HepG2 (cell line): ENCODE results near the gene CYLD. TPM values are rescaled to one million over a fixed set of nuclear protein-coding genes. Genes with fewer than 3 reads are reported as not detected.

Source experiments
- ATAC-seq: fragments of 200-7000 bp; cut with Tn5 transposase; 3 replicates; pipeline ENCODE4 v1.9.1; 2020; ENCODE audit warnings: mild to moderate bottlenecking, moderate library complexity
- BruUV-seq: library from RNA; stranded (reverse); fragments of 400-500 nt; replicated peaks from 2 replicates; lab custom pipeline; 2021; lab: Mats Ljungman, UMichigan
- CTCF ChIA-PET: fragments of 300-600 bp; formaldehyde crosslinking; extraction: SDS; loops from one replicate; lab custom pipeline; 2021; ENCODE audit warnings: low total read pairs, inconsistent platforms, low intra/inter-chr PET ratio; lab: Yijun Ruan, JAX
- POLR2A ChIA-PET: fragments of 350-600 bp; sonication (Branson Sonifier 250); formaldehyde crosslinking; loops from one replicate; lab custom pipeline; 2020; ENCODE audit warnings: antibody characterized with exemption, inconsistent platforms; lab: Yijun Ruan, JAX
- DNase-seq: peaks from one replicate; pipeline ENCODE4 v3.0.0-alpha.2; 2015; ENCODE audit warnings: low spot score
- FAIRE-seq: peaks from 3 replicates; lab custom pipeline; 2011; peaks lifted over from hg19 to GRCh38; lab: Jason Lieb, UNC
- H2AFZ ChIP-seq: one replicate; pipeline ENCODE4 v1.6.1; 2011; ENCODE audit warnings: low read length, inconsistent platforms
- H3K27ac ChIP-seq: fragments of 300-600 bp; 3 replicates; pipeline ENCODE4 v1.8.0; 2011; ENCODE audit warnings: mixed run types, mild to moderate bottlenecking, mixed read lengths, low read length, inconsistent platforms; ENCODE audit not compliant: insufficient read depth; ENCODE audit errors: extremely low read length
- H3K27me3 ChIP-seq, 2 experiments: fragments of 200-600 bp in 1 of 2; 2 replicates in 1 of 2; 3 replicates in 1 of 2; pipeline versions ENCODE4 v1.6.0 to v1.8.0; 2011; ENCODE audit warnings: low read length in 2 of 2, mild to moderate bottlenecking in 2 of 2, moderate library complexity in 2 of 2, inconsistent platforms in 1 of 2; ENCODE audit not compliant: insufficient read depth in 2 of 2, control insufficient read depth in 1 of 2
- H3K36me3 ChIP-seq, 2 experiments: fragments of 200-600 bp in 1 of 2; replicated peaks in 1 of 2; 2 replicates in 1 of 2; 3 replicates in 1 of 2; pipeline versions ENCODE4 v1.5.1 to v1.8.0; 2011; ENCODE audit warnings: low read length in 2 of 2, inconsistent platforms in 1 of 2; ENCODE audit not compliant: insufficient read depth in 2 of 2, control insufficient read depth in 1 of 2
- H3K4me1 ChIP-seq: 2 replicates; pipeline ENCODE4 v1.5.1; 2012; ENCODE audit warnings: low read length, inconsistent platforms; ENCODE audit not compliant: insufficient read depth
- H3K4me2 ChIP-seq: 2 replicates; pipeline ENCODE4 v1.6.0; 2011; ENCODE audit warnings: low read depth, low read length, inconsistent platforms
- H3K4me3 ChIP-seq, 3 experiments: fragments of 200-600 bp in 1 of 3; sonication (generic), shearing (Covaris generic) in 1 of 3; replicated peaks in 1 of 3; 2 replicates each; pipeline ENCODE4 v1.5.1; 2011 to 2016; ENCODE audit warnings: low read length in 3 of 3, inconsistent platforms in 2 of 3, low read depth in 2 of 3, mild to moderate bottlenecking in 2 of 3, control low read depth in 1 of 3, mixed read lengths in 1 of 3; ENCODE audit not compliant: insufficient read depth in 1 of 3
- H3K79me2 ChIP-seq: one replicate; pipeline ENCODE4 v1.6.1; 2011; ENCODE audit warnings: low read length, inconsistent platforms; ENCODE audit not compliant: insufficient read depth
- H3K9ac ChIP-seq: 2 replicates; pipeline ENCODE4 v1.6.0; 2011; ENCODE audit warnings: mild to moderate bottlenecking, low read depth, low read length, inconsistent platforms; ENCODE audit not compliant: insufficient read depth
- H3K9me3 ChIP-seq: 2 replicates; pipeline ENCODE4 v1.5.1; 2012; ENCODE audit warnings: mild to moderate bottlenecking, low read length
- H4K20me1 ChIP-seq: 2 replicates; pipeline ENCODE4 v1.6.0; 2011; ENCODE audit warnings: inconsistent platforms, mild to moderate bottlenecking, low read length, moderate library complexity; ENCODE audit not compliant: insufficient read depth
- HNRNPH1 ChIP-seq: fragments of 200-400 bp; formaldehyde crosslinking; optimal IDR thresholded peaks from 2 replicates; pipeline ENCODE3; 2017; ENCODE audit warnings: mild to moderate bottlenecking, low read depth, low read length
- KLF11 ChIP-seq: IDR thresholded peaks from 2 replicates; pipeline ENCODE4 v1.6.1; 2016; ENCODE audit warnings: missing compliant biosample characterization
- MAZ ChIP-seq, 2 experiments: sonication (generic) in 1 of 2; formaldehyde crosslinking in 1 of 2; IDR thresholded peaks; 2 replicates each; pipeline versions ENCODE4 v1.5.0 to v1.6.1; 2012 to 2020; ENCODE audit warnings: low read depth in 2 of 2, mild to moderate bottlenecking in 2 of 2, borderline replicate concordance in 1 of 2, improper control_type of control experiment in 1 of 2, low read length in 1 of 2, missing genetic modification reagents in 1 of 2, moderate library complexity in 1 of 2
- MEIS1 ChIP-seq: sonication (generic); formaldehyde crosslinking; IDR thresholded peaks from 2 replicates; pipeline ENCODE4 v1.9.0; 2021; ENCODE audit warnings: mild to moderate bottlenecking, missing genetic modification reagents, moderate library complexity, borderline replicate concordance
- PTBP1 ChIP-seq: fragments of 200-400 bp; formaldehyde crosslinking; IDR thresholded peaks from 2 replicates; pipeline ENCODE4 v1.6.1; 2018; ENCODE audit warnings: low read length, low read depth; ENCODE audit not compliant: poor library complexity, severe bottlenecking
- RNF2 ChIP-seq: fragments of 450-650 bp; conservative IDR thresholded peaks from 2 replicates; pipeline ENCODE4 v1.6.1; 2016; ENCODE audit warnings: low read depth
- ZEB1 ChIP-seq: IDR thresholded peaks from 2 replicates; pipeline ENCODE4 v1.6.1; 2012; ENCODE audit warnings: mild to moderate bottlenecking, low read depth, inconsistent platforms; ENCODE audit not compliant: insufficient replicate concordance
- ZNF232 ChIP-seq: sonication (generic); formaldehyde crosslinking; IDR thresholded peaks from 2 replicates; pipeline ENCODE4 v1.4.0; 2020; ENCODE audit warnings: missing genetic modification reagents, borderline replicate concordance
- WGBS: methylation state at CpG from one replicate; pipeline ENCODE4 v1.1.6; 2017; ENCODE audit warnings: low lambda C conversion rate; 5-methylcytosine and 5-hydroxymethylcytosine counted together
- in situ Hi-C: cut with HindIII; loops from 2 replicates; pipeline ENCODE4 v1.10.0; 2017; ENCODE audit warnings: low pct_unique_long_range_greater_than_20kb; ENCODE audit not compliant: extremely low pct_ligation_motif_present
- intact Hi-C: fragments of 100-400 bp; cut with micrococcal nuclease; formaldehyde crosslinking; loops from one replicate; pipeline ENCODE4 v1.10.0; 2022; ENCODE audit not compliant: unreplicated experiment
- polyA plus RNA-seq, 8 experiments: library from polyadenylated mRNA; depleted of rRNA in 3 of 8; stranded (reverse) in 7 of 8; unstranded in 1 of 8; fragments of >200 nt; fragmentation: Illumina TruSeq in 4 of 8; extraction: Trizol in 4 of 8; gene quantifications; 2 replicates each; pipeline versions ENCODE4 v1.2.1 to v1.2.3, GENCODE V29; 2011 to 2016; ENCODE audit warnings: low read depth in 4 of 8, missing spikeins in 1 of 8, mixed read lengths in 1 of 8; ENCODE audit not compliant: insufficient read depth in 1 of 8
- total RNA-seq, 5 experiments: library from RNA; depleted of rRNA; stranded (reverse); fragments of >200 nt; fragmentation: Illumina TruSeq; extraction: Trizol; gene quantifications; 2 replicates each; pipeline ENCODE4 v1.2.3, GENCODE V29; 2016; ENCODE audit warnings: low read depth in 1 of 5
- TF ChIP-seq, protein P1 (sequence below): sonication (generic); formaldehyde crosslinking; IDR thresholded peaks from 2 replicates; pipeline ENCODE4 v1.8.1; 2023; ENCODE audit warnings: missing genetic modification reagents, inconsistent platforms, borderline replicate concordance

Gene CYLD
- total and polyA plus RNA-seq, 2 of the 13 experiments (the other 11 are each of a cell fraction or from before 2014, with no cell fraction given) = 6.1 to 11.4 TPM

GRCh38 chr16:50709980-50710379 lies 31.9 kb upstream of the CYLD start:
- BruUV-seq = no TSS peak
- H3K9me3 ChIP-seq = peaks cover 8% of the 10 kb centered on the region
- H3K4me1 ChIP-seq = peaks cover 10% of the 10 kb centered on the region
- H3K9ac ChIP-seq = no peak overlapping the region
- CTCF ChIA-PET = no interaction called here
- POLR2A ChIA-PET = no interaction called here
- no peak overlapping the region for H3K4me3 ChIP-seq
- TF ChIP-seq HNRNPH1 = no peak
- TF ChIP-seq, protein P1, sequence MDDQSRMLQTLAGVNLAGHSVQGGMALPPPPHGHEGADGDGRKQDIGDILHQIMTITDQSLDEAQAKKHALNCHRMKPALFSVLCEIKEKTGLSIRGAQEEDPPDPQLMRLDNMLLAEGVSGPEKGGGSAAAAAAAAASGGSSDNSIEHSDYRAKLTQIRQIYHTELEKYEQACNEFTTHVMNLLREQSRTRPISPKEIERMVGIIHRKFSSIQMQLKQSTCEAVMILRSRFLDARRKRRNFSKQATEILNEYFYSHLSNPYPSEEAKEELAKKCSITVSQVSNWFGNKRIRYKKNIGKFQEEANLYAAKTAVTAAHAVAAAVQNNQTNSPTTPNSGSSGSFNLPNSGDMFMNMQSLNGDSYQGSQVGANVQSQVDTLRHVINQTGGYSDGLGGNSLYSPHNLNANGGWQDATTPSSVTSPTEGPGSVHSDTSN (CRISPR knock-in tag) = no peak
- no peak for TF ChIP-seq ZEB1
- TF ChIP-seq RNF2 = no peak
- no peak for TF ChIP-seq MEIS1 (CRISPR knock-in tag)
- TF ChIP-seq KLF11 (CRISPR knock-in tag) = no peak
- no peak for TF ChIP-seq MAZ (IDR thresholded peaks at IDR 0.05; ENCODE audit: borderline replicate concordance, low read depth, low read length)
- no peak for TF ChIP-seq MAZ (CRISPR knock-in tag; IDR thresholded peaks at IDR 0.05; ENCODE audit: low read depth)
- no peak for TF ChIP-seq PTBP1
- no peak for TF ChIP-seq ZNF232 (CRISPR knock-in tag)
- H4K20me1 ChIP-seq = no peaks in the 10 kb centered on the region
- 42% methylated on average over 5 of the region's 5 CpGs for WGBS
- in situ Hi-C loops (no loop called here), intact Hi-C loops (no loop called here)
- H3K27me3 ChIP-seq = peaks cover 0 to 20% of the 10 kb centered on the region in 2 experiments; a peak in 2 of 5 replicates
- DNase-seq = no peak
- FAIRE-seq = no peak
- no peaks in the 10 kb centered on the region for H3K36me3 ChIP-seq
- no peak overlapping the region for H2AFZ ChIP-seq
- ATAC-seq = no peak
- no peak overlapping the region for H3K4me2 ChIP-seq
- H3K27ac ChIP-seq = no peak overlapping the region
- no peaks in the 10 kb centered on the region for H3K79me2 ChIP-seq
